HFF-Myc (cell line): ENCODE results near the gene SLC25A41.

ENCODE experiments used
- DNase-seq: peaks from one replicate; pipeline ENCODE4 v3.0.0-alpha.2; 2011; ENCODE audit warnings: low read depth; ENCODE audit errors: extremely low read depth
- H3K4me3 ChIP-seq: replicated peaks from 2 replicates; pipeline ENCODE4 v1.5.1; 2011; ENCODE audit warnings: low read depth, mild to moderate bottlenecking, control low read depth, low read length
- TF ChIP-seq, protein P1 (sequence below): IDR thresholded peaks from 2 replicates; pipeline ENCODE4 v1.5.1; 2012; ENCODE audit warnings: mild to moderate bottlenecking, low read depth, low read length, control low read depth; ENCODE audit errors: missing control alignments

Gene SLC25A41

GRCh38 chr19:6478815-6479214 lies 45.3 kb upstream of the SLC25A41 start:
- no peak for DNase-seq
- no peak overlapping the region for H3K4me3 ChIP-seq

DNA sequence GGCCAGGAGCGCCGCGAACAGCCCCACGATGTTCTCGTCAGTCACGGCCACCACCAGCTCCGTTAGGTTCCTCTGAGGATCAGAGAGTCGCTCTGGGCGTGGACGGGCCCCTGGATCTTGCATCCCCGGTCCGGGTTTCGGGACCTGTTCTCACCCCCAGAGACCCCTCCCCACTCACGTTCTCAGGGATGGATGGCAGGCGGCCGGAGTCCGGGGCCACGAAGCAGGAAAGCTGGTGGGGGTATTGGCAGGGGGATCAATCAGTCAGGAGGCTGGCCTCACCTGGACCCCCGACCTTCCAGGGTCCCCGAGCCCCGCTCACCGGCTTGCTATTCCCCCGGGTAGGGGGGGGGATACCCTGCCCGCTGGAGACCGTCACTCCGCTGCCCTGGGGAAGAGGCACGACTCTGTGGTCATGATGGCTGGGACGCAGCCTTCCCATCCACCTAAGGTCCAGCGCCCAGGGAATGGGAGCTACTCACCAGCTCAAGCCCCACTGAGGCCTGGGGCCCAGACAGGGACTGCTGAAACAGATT lies 43.4 kb upstream of the SLC25A41 start:
- no peak overlapping the region for H3K4me3 ChIP-seq
- no peak for DNase-seq
- TF ChIP-seq, protein P1, sequence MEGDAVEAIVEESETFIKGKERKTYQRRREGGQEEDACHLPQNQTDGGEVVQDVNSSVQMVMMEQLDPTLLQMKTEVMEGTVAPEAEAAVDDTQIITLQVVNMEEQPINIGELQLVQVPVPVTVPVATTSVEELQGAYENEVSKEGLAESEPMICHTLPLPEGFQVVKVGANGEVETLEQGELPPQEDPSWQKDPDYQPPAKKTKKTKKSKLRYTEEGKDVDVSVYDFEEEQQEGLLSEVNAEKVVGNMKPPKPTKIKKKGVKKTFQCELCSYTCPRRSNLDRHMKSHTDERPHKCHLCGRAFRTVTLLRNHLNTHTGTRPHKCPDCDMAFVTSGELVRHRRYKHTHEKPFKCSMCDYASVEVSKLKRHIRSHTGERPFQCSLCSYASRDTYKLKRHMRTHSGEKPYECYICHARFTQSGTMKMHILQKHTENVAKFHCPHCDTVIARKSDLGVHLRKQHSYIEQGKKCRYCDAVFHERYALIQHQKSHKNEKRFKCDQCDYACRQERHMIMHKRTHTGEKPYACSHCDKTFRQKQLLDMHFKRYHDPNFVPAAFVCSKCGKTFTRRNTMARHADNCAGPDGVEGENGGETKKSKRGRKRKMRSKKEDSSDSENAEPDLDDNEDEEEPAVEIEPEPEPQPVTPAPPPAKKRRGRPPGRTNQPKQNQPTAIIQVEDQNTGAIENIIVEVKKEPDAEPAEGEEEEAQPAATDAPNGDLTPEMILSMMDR: no peak

More at GRCh38 chr19:6478815-6479214, 45.3 kb upstream of the SLC25A41 start:
- TF ChIP-seq, protein P1: no peak

- no peak overlapping the region for H3K4me3 ChIP-seq
- TF ChIP-seq, protein P1: no peak
- DNase-seq: no peak
Observed at GRCh38 chr19:6476155-6476895, 42.8 kb upstream of the SLC25A41 start.

DNA sequence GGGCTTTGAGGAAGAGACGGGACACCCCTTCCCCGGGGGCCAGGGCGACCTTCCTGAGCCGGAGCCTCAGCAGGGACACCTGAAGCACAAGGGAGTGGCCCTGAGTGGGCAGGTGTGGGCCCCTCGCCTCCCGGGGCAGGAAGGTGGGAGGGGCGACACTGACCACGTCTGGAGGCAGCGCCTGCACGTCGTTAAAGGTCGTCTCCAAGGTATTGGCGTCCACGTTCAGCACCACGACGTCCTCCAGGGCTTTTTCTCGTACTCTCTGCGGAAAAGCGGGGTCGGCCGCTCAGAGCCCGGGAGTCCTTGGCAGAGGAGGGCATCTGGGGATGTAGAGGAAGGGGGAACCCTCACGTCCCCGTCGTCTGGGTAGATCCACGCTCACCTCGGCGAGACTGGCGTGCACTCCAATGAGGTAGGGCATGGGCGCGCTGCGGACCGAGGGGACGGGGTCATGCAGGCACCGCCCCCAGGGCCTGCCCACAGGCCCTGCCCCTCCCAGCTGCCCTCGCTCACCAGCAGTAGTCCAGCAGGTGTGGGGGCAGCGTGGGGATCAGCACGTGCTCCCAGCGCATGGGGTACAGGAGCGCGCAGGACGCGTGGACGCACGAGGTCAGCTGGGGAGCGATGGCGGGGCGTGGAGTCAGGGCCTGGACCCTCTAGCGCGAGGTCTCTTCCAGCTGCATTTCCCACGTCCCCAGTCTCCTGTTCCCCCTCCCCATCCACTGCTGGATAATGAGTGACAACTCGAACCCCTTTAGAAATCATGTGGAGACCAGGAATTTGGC lies 42.0 kb upstream of the SLC25A41 start:
- DNase-seq: no peak
- H3K4me3 ChIP-seq: no peak overlapping the region
- TF ChIP-seq, protein P1: no peak

- DNase-seq: no peak
- H3K4me3 ChIP-seq: no peak overlapping the region
- TF ChIP-seq, protein P1: no peak
Observed at GRCh38 chr19:6473647-6474046, 40.1 kb upstream of the SLC25A41 start.

- no peak for DNase-seq
- TF ChIP-seq, protein P1: no peak
Observed at GRCh38 chr19:6472713-6473112, 39.1 kb upstream of the SLC25A41 start.

More at GRCh38 chr19:6472713-6473112, 39.1 kb upstream of the SLC25A41 start:
- H3K4me3 ChIP-seq: no peak overlapping the region
